Right atrium auricular region (tissue), 2 donors: ENCODE data around the gene CYP19A1. TPM values are rescaled to one million over a fixed set of nuclear protein-coding genes. Genes with fewer than 3 reads are reported as not detected.

ENCODE experiments used
- DNase-seq: peaks from one replicate; pipeline ENCODE4 v3.0.0-alpha.2; 2019; ENCODE audit warnings: low spot score
- H3K27ac ChIP-seq, 2 donors: fragments of 200-600 bp; sonication (generic); 1 replicate in 1 of 2; 2 replicates in 1 of 2; pipeline ENCODE4 v1.5.1; 2016 to 2019
- H3K27me3 ChIP-seq, 2 donors: fragments of 200-600 bp; sonication (generic); one replicate each; pipeline versions ENCODE4 v1.5.1 to v1.6.0; 2017 to 2019
- H3K36me3 ChIP-seq: fragments of 200-600 bp; sonication (generic); one replicate; pipeline ENCODE4 v1.5.1; 2016
- H3K4me1 ChIP-seq, 2 donors: fragments of 200-600 bp; sonication (generic); one replicate each; pipeline versions ENCODE4 v1.5.1 to v1.6.0; 2017 to 2019
- H3K4me3 ChIP-seq, 2 donors: fragments of 200-600 bp; sonication (generic); 1 replicate in 1 of 2; 2 replicates in 1 of 2; pipeline ENCODE4 v1.5.1; 2017 to 2019; ENCODE audit warnings: mild to moderate bottlenecking in 1 of 2, moderate library complexity in 1 of 2
- H3K9me3 ChIP-seq, 2 donors: fragments of 200-600 bp; sonication (generic); one replicate each; pipeline ENCODE4 v1.5.1; 2019
- CTCF ChIP-seq, 2 donors: fragments of 200-600 bp; sonication (generic); IDR thresholded peaks; one replicate each; pipeline ENCODE4 v1.5.1; 2019; ENCODE audit warnings: antibody characterized with exemption in 2 of 2
- total RNA-seq, 2 donors: library from RNA; depleted of rRNA; stranded (reverse); fragments of >200 nt; gene quantifications; one replicate each; pipeline ENCODE4 v1.1.0, GENCODE V29; 2016

The CYP19A1 gene
- total RNA-seq, 2 donors from 2014 or later, result 2.4 TPM; not detected in 1

GRCh38 chr15:51193979-51194378 is 144.4 kb downstream of the CYP19A1 start:
- no peaks in the 10 kb centered on the region for H3K9me3 ChIP-seq
- TF ChIP-seq CTCF (IDR thresholded peaks at IDR 0.05), result no peak
- DNase-seq, result no peak
- H3K36me3 ChIP-seq, result no peaks in the 10 kb centered on the region
- no peak overlapping the region for H3K4me3 ChIP-seq
- no peak overlapping the region for H3K27ac ChIP-seq
- H3K27me3 ChIP-seq, result no peaks in the 10 kb centered on the region
- H3K4me1 ChIP-seq, result peaks cover 0 to 20% of the 10 kb centered on the region in 2 donors

- H3K27me3 ChIP-seq, result no peaks in the 10 kb centered on the region
- DNase-seq, result no peak
- H3K36me3 ChIP-seq, result no peaks in the 10 kb centered on the region
These were observed 144.9 kb downstream of the CYP19A1 start for GRCh38 chr15:51193526-51193925.

GRCh38 chr15:51192521-51193280 is 145.7 kb downstream of the CYP19A1 start:
- Histone ChIP-seq H3K4me3 (no peak overlapping the region), H3K27ac (no peak overlapping the region), H3K9me3 (no peaks in the 10 kb centered on the region), H3K27me3 (no peaks in the 10 kb centered on the region), H3K4me1 (peaks cover 0 to 20% of the 10 kb centered on the region in 2 donors), H3K36me3 (no peaks in the 10 kb centered on the region)
- peak; percentile 95 for DNase-seq
- TF ChIP-seq CTCF (IDR thresholded peaks at IDR 0.05), result peak; percentile 94 to 98

More at GRCh38 chr15:51193526-51193925, 144.9 kb downstream of the CYP19A1 start:
- Histone ChIP-seq H3K4me3 (no peak overlapping the region), H3K9me3 (no peaks in the 10 kb centered on the region), H3K4me1 (peaks cover 0 to 20% of the 10 kb centered on the region in 2 donors), H3K27ac (no peak overlapping the region)
- TF ChIP-seq CTCF (IDR thresholded peaks at IDR 0.05), result no peak

- TF ChIP-seq CTCF (IDR thresholded peaks at IDR 0.05), result no peak
- Histone ChIP-seq H3K27ac (no peak overlapping the region), H3K9me3 (no peaks in the 10 kb centered on the region), H3K4me1 (peaks cover 0 to 20% of the 10 kb centered on the region in 2 donors), H3K4me3 (no peak overlapping the region), H3K36me3 (no peaks in the 10 kb centered on the region), H3K27me3 (no peaks in the 10 kb centered on the region)
- no peak for DNase-seq
These were observed 146.6 kb downstream of the CYP19A1 start for GRCh38 chr15:51191766-51192165.

GRCh38 chr15:51191072-51191670 is 147.2 kb downstream of the CYP19A1 start:
- Histone ChIP-seq H3K27ac (no peak overlapping the region), H3K36me3 (no peaks in the 10 kb centered on the region), H3K4me3 (no peak overlapping the region), H3K4me1 (peaks cover 0 to 20% of the 10 kb centered on the region in 2 donors), H3K27me3 (no peaks in the 10 kb centered on the region), H3K9me3 (no peaks in the 10 kb centered on the region)
- no peak for TF ChIP-seq CTCF (IDR thresholded peaks at IDR 0.05)
- no peak for DNase-seq
